Measurements from ENCODE around the gene CTNNA3.
"Not testable (repeated sequence)": the region's sequence is repeated elsewhere in the genome, so short reads cannot be mapped to it uniquely, and the experiment has no call there.

CTNNA3 gene

DNA sequence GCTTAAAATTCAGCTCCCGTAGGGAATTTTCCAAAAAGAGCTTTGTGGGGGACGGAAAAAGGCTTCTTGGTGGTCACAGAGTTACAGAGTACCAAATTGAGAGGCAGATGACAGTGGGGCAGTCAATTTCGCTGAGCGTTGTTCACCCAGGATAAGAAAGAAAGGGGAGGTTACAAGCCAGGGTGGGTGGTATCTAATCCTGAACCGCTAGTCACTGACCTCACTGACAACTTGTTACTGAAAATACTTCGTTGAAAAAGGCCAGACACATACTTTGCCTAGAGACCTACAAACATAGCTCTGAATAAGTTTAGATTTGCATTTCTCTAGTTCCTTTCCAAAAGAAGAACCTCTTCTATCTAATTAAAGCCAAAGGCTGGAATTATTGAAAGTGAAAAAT lies at the start of gene CTNNA3:
Gene CTNNA3, minus strand, starts transcription at position 167 of the 400 bp plus-strand sequence.
- in situ Hi-C loops (cut with MboI; ENCODE audit: low sequenced_read_pairs) = no loop called here

- in situ Hi-C loops (cut with MboI; ENCODE audit: low sequenced_read_pairs) = no loop called here
Observed at GRCh38 chr10:67735430-67735829, 39.4 kb upstream of the CTNNA3 start.

DNA sequence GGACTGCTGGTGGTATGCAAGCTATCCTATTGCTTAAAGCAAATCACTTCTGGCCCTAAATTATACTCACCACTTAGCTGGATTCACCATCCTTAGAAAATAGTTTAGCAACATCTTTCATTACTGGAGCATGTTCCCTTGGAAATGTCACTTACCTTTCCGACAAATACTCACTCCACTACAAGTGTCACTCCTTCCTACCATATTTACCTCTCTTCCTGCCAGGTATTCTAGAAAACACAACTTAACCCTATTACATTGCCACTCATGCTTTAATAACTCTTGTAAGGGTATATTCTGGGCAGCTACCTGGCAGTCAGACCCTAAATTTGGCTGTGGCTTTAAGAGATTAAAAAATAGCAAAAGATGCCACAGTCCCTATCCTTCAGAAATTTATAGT lies 37.5 kb upstream of the CTNNA3 start:
- in situ Hi-C loops (cut with MboI; ENCODE audit: low sequenced_read_pairs) = no loop called here

DNA sequence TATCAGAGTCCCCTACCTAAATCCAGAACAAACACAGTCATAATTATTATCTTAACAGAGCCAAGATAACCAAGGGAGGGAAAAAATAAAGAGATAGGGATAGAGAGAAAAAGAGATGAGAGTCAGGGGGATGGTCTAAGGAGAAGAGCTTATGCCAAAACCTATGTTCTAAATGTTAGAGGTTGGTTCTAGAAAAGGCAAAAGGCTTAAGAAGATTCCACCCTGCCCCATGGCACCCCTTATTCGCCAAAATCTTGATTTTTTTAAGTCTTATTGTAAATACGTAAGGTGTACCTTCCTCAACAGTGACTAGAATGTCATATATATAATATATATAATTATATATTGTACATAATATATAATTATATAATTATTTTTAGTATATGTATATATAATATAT lies 29.6 kb upstream of the CTNNA3 start:
- in situ Hi-C loops (cut with MboI; ENCODE audit: low sequenced_read_pairs) = no loop called here

DNA sequence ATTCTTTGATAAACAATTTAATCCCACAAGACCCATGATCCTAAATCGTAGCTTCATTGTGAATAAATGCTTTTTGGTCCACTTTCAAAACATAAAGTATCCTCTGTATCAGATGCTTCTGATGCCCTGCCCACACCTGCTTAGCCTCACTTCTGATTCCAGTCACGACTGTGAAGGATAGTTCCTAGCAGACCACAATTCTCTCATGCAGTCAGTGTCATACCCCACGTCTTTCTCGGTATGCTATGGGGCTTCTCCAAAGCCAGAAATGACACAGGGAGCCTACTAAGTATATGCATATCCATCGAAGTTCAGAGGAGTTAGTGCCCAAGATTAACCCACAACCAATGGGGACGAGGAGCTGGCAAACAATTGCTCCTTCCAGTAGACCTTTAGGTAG lies 27.6 kb upstream of the CTNNA3 start:
- in situ Hi-C loops (cut with MboI; ENCODE audit: low sequenced_read_pairs) = no loop called here

DNA sequence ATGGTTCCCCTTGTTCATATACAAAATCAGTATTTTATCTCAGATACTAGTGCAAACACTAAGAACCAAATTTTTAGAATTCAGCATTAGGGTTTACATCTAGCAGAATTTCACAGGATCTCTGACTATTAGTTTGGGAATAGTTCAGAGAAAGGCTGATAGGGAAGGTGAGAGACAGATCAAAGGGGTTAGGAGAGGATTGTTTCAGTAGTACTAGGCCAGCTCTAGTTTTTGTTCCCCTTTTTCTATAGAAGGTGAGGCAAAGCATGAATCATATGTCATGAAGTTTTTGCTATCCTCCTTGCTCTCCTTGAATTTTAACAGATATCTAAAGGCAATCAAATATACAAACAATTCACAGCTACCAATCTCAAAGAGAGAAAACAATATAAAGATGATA lies 26.1 kb upstream of the CTNNA3 start:
- in situ Hi-C loops (cut with MboI; ENCODE audit: low sequenced_read_pairs) = no loop called here

GRCh38 chr10:67716455-67716854 lies 20.5 kb upstream of the CTNNA3 start:
- in situ Hi-C loops (cut with MboI; ENCODE audit: low sequenced_read_pairs) = not testable (repeated sequence)

DNA sequence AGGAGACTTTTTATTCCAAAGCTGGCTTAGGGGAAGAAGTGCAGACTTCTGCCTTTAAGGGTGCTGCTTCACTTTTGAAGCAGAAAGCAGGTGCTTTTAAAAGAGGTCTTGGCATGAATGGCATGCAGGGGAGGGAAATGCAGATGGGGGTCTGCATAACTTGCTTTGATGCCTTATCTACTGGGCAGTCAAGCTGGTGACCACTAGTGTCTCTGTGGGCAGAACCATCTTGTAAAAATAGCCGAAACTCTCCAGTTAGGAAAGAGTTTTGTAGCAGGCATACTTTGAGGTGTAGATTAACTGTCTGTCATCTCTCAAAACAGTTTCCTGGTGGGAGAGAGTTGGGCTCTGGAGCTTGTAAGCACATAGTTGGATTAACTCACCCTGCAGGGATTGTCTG lies 9.9 kb upstream of the CTNNA3 start:
- in situ Hi-C loops (cut with MboI; ENCODE audit: low sequenced_read_pairs) = no loop called here

DNA sequence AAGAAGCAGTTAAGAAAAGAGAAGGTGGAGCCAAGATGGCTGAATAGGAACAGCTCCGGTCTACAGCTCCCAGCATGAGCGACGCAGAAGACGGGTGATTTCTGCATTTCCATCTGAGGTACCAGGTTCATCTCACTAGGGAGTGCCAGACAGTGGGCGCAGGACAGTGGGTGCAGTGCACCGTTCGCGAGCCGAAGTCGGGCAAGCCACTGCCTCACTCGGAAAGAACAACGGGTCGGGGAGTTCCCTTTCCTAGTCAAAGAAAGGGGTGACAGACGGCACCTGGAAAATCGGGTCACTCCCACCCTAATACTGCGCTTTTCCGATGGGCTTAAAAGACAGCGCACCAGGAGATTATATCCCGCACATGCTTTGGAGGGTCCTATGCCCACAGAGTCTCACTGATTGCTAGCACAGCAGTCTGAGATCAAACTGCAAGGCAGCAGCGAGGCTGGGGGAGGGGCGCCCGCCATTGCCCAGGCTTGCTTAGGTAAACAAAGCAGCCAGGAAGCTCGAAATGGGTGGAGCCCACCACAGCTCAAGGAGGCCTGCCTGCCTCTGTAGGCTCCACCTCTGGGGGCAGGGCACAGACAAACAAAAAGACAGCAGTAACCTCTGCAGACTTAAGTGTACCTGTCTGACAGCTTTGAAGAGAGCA lies 3.7 kb upstream of the CTNNA3 start:
- in situ Hi-C loops (cut with MboI; ENCODE audit: low sequenced_read_pairs) = not testable (repeated sequence)

- in situ Hi-C loops (cut with MboI; ENCODE audit: low sequenced_read_pairs) = no loop called here
Observed at GRCh38 chr10:67698164-67698563, 2.2 kb upstream of the CTNNA3 start.

DNA sequence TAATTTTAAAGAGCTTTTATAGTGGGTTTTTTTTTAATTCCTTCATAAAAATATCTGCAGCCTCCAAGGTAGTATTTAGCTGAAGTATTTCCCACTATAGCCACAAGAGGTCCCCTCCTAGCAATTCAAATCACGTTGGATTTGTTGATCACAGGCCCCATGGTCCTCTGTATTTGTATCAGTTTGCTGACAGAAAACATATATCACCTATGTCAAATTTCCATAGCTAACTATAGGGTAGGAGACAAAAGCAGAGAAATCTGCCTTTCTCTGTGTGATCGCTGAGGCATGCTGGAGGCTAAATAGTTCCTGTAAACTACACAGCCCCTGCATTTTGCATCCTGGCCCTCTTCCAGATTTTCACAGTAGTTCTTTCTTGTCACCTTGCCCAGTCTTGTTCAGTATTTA lies 1.7 kb upstream of the CTNNA3 start:
- in situ Hi-C loops (cut with MboI; ENCODE audit: low sequenced_read_pairs) = no loop called here

GRCh38 chr10:67696679-67697078 lies 684 bp upstream of the CTNNA3 start:
- in situ Hi-C loops (cut with MboI; ENCODE audit: low sequenced_read_pairs) = no loop called here

DNA sequence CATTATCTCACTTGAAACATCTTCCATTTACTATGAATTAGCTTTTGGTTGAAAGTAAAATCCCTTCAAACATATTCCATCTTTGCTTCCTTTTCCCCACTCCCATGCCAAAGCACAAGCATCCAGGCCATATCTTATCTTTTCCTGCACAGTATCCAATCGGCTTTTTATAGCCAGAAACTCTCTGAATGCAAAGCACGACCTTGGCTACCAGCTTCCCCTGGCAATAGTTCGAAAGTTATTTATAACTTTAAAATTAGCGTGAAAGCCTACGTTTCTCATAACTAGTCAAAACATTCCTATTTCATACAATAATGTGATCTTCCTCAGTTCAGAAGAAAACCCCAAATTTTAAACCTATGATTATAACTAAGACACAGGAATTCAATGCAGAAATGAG lies 440 bp downstream of the CTNNA3 start:
- in situ Hi-C loops (cut with MboI; ENCODE audit: low sequenced_read_pairs) = no loop called here

DNA sequence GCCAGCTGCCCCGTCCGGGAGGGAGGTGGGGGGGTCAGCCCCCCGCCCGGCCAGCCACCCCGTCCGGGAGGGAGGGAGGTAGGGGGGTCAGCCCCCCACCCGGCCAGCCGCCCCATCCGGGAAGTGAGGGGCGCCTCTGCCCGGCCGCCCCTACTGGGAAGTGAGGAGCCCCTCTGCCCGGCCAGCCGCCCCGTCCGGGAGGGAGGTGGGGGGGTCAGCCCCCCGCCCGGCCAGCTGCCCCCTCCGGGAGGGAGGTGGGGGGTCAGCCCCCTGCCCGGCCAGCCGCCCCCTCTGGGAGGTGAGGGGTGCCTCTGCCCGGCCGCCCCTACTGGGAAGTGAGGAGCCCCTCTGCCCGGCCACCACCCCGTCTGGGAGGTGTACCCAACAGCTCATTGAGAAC lies 4.1 kb downstream of the CTNNA3 start:
- in situ Hi-C loops (cut with MboI; ENCODE audit: low sequenced_read_pairs) = not testable (repeated sequence)

- in situ Hi-C loops (cut with MboI; ENCODE audit: low sequenced_read_pairs) = not testable (repeated sequence)
Observed at GRCh38 chr10:67690540-67690939, 5.5 kb downstream of the CTNNA3 start.

DNA sequence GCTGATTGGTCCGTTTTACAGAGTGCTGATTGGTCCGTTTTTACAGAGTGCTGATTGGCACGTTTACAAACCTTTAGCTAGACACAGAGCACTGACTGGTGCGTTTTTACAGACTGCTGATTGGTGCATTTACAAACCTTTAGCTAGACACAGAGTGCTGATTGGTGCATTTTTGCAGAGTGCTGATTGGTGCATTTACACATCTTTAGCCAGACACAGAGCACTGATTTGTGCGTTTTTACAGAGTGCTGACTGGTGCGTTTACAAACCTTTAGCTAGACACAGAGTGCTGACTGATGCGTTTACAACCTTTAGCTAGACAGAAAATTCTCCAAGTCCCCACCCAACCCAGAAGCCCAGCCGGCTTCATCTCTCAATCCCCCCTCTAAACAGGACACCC lies 11.9 kb downstream of the CTNNA3 start:
- in situ Hi-C loops (cut with MboI; ENCODE audit: low sequenced_read_pairs) = not testable (repeated sequence)

DNA sequence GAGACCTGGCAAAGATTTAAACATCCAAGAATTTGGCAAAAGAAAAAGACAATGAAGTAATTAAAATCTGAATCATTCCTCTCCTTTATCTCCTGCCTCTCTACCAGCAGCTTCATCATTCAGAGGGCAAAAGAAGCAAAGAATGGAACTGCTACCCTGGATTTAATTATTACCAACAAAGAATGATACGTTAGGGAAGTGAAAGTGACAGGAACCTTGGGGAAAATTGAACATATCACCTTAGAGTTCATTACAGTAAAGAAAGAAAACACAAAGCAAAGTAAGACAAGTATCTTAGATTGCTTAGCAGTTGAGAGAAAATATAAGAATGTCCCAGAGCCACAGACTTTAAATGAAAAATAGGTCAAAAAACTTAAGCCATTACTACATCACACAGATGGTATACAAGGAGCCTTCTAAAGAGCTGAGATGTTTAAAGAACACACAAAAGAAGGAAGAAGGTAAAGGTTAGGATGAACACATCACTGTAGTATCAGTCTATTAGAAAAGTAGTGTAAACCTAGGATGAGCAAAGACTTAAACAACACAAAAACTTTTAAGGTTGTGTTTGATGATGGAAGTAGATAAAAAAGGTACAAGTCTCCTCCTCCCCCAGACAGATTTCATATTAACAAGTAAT lies 17.5 kb downstream of the CTNNA3 start:
- in situ Hi-C loops (cut with MboI; ENCODE audit: low sequenced_read_pairs) = no loop called here

- in situ Hi-C loops (cut with MboI; ENCODE audit: low sequenced_read_pairs) = no loop called here
Observed at GRCh38 chr10:67676208-67676825, 19.7 kb downstream of the CTNNA3 start.

DNA sequence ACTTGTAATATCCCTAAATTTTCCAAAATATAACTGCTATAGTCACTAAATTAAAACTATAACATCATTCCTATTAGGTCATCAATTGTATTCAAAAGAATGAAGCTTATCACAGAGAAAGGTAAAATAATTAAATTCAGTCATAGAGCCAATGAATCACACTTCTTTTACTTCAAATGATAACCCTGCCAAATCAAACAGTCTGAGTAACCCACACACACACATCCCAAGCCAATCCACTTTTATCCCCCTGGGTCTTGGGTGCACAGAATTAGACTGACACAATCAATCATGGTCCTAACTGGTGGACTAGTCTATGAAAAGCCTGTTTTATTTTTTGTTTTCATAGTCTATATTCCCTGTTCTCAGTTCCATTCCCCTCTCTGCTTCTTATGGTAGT lies 25.6 kb downstream of the CTNNA3 start:
- in situ Hi-C loops (cut with MboI; ENCODE audit: low sequenced_read_pairs) = no loop called here

GRCh38 chr10:67669978-67670377 lies 26.0 kb downstream of the CTNNA3 start:
- in situ Hi-C loops (cut with MboI; ENCODE audit: low sequenced_read_pairs) = no loop called here

DNA sequence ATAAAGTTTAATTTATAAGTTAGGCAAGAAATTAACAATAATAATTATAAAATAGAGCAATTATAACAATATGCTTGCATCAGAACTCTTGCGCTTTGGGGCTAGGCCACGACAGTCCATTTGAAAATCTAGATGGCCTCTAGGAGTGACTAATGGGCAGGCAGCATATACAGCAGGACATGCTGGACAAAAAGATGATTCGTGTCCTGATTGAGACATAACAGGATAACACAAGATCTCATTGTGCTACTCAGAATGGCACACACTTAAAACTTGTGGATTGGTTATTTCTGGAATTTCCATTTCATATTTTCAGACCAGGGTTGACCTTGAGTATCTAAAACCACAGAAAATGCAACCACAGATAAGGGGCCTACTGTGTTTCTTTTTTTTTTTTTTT lies 27.5 kb downstream of the CTNNA3 start:
- in situ Hi-C loops (cut with MboI; ENCODE audit: low sequenced_read_pairs) = no loop called here

- in situ Hi-C loops (cut with MboI; ENCODE audit: low sequenced_read_pairs) = no loop called here
Observed at GRCh38 chr10:67667035-67667425, 29.0 kb downstream of the CTNNA3 start.

All from hTERT RPE-1 (cell line).